ENCODE results near the gene SLC29A1. TPM values are rescaled to one million over a fixed set of nuclear protein-coding genes. Genes with fewer than 3 reads are reported as not detected.

The SLC29A1 gene
- total and polyA plus RNA-seq, 2 of the 8 experiments (the other 6 are each of a cell fraction or from before 2014, with no cell fraction given), result 187 to 558 TPM

DNA sequence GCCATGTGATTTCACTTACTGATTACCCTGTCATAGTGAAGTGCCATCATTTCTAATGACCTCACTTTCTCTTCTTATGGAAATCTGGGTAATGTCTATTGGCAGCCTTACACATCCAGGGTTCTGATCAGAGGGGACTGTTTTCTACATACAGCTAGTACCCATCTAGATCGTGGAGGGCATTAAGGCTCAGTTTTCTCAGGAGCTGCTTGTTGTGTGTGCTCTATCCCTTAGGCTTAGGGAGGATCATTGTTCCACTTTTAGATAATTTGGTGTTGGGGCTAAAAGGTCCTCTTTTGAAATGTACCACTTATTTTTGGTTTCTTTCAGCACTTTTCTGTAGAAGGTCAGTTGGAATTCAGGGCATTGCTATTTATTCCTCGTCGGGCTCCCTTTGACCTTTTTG, 27.3 kb downstream of the SLC29A1 start:
- ChIA-PET CTCF (ENCODE audit: partially characterized antibody) (interaction anchor here (1.1 to 2.4 kb wide), 4 partner anchors 16 to 156 kb away, joined by 3 to 19 read pairs (median 5); no protein-coding TSS in a partner anchor), POLR2A (ENCODE audit: partially characterized antibody) (interaction anchor here (0.8 to 15.1 kb wide), 12 partner anchors 10 to 135 kb away, joined by 3 to 581 read pairs (median 6); partner anchors contain the start of genes HSP90AB1, NFKBIE, SLC29A1 and TMEM151B)
- H3K36me3 ChIP-seq (ENCODE audit: control insufficient read depth in 2 of 4, insufficient read depth in 4 of 4, low read length in 3 of 4), result peaks cover 54 to 79% (median 68%) of the 10 kb centered on the region in 4 experiments
- FAIRE-seq (no peak), DNase-seq (ENCODE audit: low read depth in 1 of 2, low spot score in 2 of 2) (no peak)
- no peak overlapping the region for H2BK5ac ChIP-seq (ENCODE audit: low read depth, low read length)
- H3K56ac ChIP-seq (replicated peaks; ENCODE audit: insufficient read length, low read depth, low read length), result no peak overlapping the region
- no peak overlapping the region for H3K27ac ChIP-seq (ENCODE audit: low read depth, low read length)
- 93% methylated on average over 3 of the region's 3 CpGs; no CpG with 5 or more reads in 1 of the 2 experiments for WGBS, 2 experiments (ENCODE audit: extremely low coverage in 1 of 2, insufficient coverage in 1 of 2, insufficient read length in 1 of 2, insufficient replicate concordance in 2 of 2, low coverage in 1 of 2, low lambda C conversion rate in 2 of 2, missing lambda C conversion rate in 1 of 2)
- peaks cover 37 to 46% of the 10 kb centered on the region in 2 experiments for H4K20me1 ChIP-seq (replicated peaks in 1 of 2; ENCODE audit: control insufficient read depth in 1 of 2, insufficient read depth in 2 of 2, low read length in 2 of 2)
- no peak overlapping the region for H2AFZ ChIP-seq (ENCODE audit: low read length)
- H2BK120ac ChIP-seq (replicated peaks; ENCODE audit: low read depth, low read length), result no peak overlapping the region
- H4K91ac ChIP-seq (replicated peaks; ENCODE audit: insufficient read length, low read length), result no peak overlapping the region
- H3K4ac ChIP-seq (replicated peaks; ENCODE audit: insufficient read length, low read depth, low read length), result no peak overlapping the region
- H3K79me1 ChIP-seq (ENCODE audit: low read depth, low read length), result no peaks in the 10 kb centered on the region; the same call in 1 of the 2 replicates
- no peaks in the 10 kb centered on the region for H3K9me3 ChIP-seq (ENCODE audit: insufficient read depth in 2 of 2, low read depth in 1 of 2, low read length in 1 of 2)
- H3K9ac ChIP-seq (replicated peaks in 1 of 4; ENCODE audit: extremely low read depth in 1 of 4, low read depth in 3 of 4, low read length in 3 of 4), result no peak overlapping the region
- no peak overlapping the region for H2AK5ac ChIP-seq (ENCODE audit: low read depth, low read length)
- no peaks in the 10 kb centered on the region for H3K27me3 ChIP-seq (replicated peaks in 1 of 4; ENCODE audit: control insufficient read depth in 3 of 4, extremely low read depth in 1 of 4, insufficient read depth in 3 of 4, low read length in 3 of 4)
- H2BK20ac ChIP-seq (ENCODE audit: low read length), result no peak overlapping the region
- H3K4me2 ChIP-seq (ENCODE audit: insufficient read depth in 1 of 2, low read depth in 2 of 2, low read length in 2 of 2), result 0 out of 4 replicates have a peak overlapping the region, but pooled peaks of 1 of the 2 experiments have one; percentile 12
- no peak overlapping the region for H2BK12ac ChIP-seq (ENCODE audit: low read depth, low read length)
- no peak overlapping the region for H4K8ac ChIP-seq (ENCODE audit: extremely low read depth, insufficient read depth, low read length)
- no peak overlapping the region for H3K14ac ChIP-seq (ENCODE audit: insufficient read length)
- no peak overlapping the region for H4K5ac ChIP-seq (ENCODE audit: insufficient read length, low read depth, low read length)
- no peak overlapping the region for H3K23ac ChIP-seq (ENCODE audit: insufficient read length)
- H2BK15ac ChIP-seq (ENCODE audit: low read length), result no peak overlapping the region
- peaks cover 7% of the 10 kb centered on the region for H3K23me2 ChIP-seq (ENCODE audit: low read depth, low read length)
- no peak overlapping the region for H3K18ac ChIP-seq (ENCODE audit: extremely low read depth, low read length)
- peaks cover 27 to 58% of the 10 kb centered on the region in 2 experiments for H3K79me2 ChIP-seq (ENCODE audit: control insufficient read depth in 1 of 2, insufficient read depth in 2 of 2, low read length in 2 of 2)
- peaks cover 3 to 15% (median 8%) of the 10 kb centered on the region in 4 experiments for H3K4me1 ChIP-seq (replicated peaks in 1 of 4; ENCODE audit: control insufficient read depth in 3 of 4, insufficient read depth in 4 of 4, low read length in 3 of 4)
- no peak overlapping the region for H3K4me3 ChIP-seq (ENCODE audit: extremely low read depth in 1 of 4, insufficient read depth in 2 of 4, low read depth in 3 of 4, low read length in 4 of 4)
- TF ChIP-seq, protein P1, sequence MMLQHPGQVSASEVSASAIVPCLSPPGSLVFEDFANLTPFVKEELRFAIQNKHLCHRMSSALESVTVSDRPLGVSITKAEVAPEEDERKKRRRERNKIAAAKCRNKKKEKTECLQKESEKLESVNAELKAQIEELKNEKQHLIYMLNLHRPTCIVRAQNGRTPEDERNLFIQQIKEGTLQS (IDR thresholded peaks at IDR 0.05; ENCODE audit: insufficient read depth, low read depth, low read length), result no peak
- TF ChIP-seq JUN (IDR thresholded peaks at IDR 0.05; ENCODE audit: low read depth, low read length) (no peak), RFX5 (IDR thresholded peaks at IDR 0.05; ENCODE audit: borderline replicate concordance, low read depth, low read length) (no peak), POLR2A (IDR thresholded peaks at IDR 0.05; ENCODE audit: control extremely low read depth in 1 of 2, low read depth in 2 of 2, low read length in 2 of 2) (peak in 1 of 2 experiments; percentile 70; a peak in 2 of 3 replicates), MAFK (IDR thresholded peaks at IDR 0.05; ENCODE audit: low read depth, low read length) (no peak), EZH2 (IDR thresholded peaks at IDR 0.05; ENCODE audit: low read depth, low read length, severe bottlenecking) (no peak), YY1 (IDR thresholded peaks at IDR 0.05; ENCODE audit: low read depth, low read length) (no peak), ASH2L (IDR thresholded peaks at IDR 0.05; ENCODE audit: low read length) (no peak), NRF1 (IDR thresholded peaks at IDR 0.05; ENCODE audit: low read depth, low read length) (no peak), KDM4A (IDR thresholded peaks at IDR 0.05; ENCODE audit: low read depth, low read length, severe bottlenecking) (no peak), SP4 (IDR thresholded peaks at IDR 0.05; ENCODE audit: low read length) (no peak), CEBPB (IDR thresholded peaks at IDR 0.05; ENCODE audit: low read depth, low read length) (no peak), CREB1 (IDR thresholded peaks at IDR 0.05) (no peak)
